Chondrocyte (in vitro differentiated cells): ENCODE results near the gene ZNF496. TPM values are rescaled to one million over a fixed set of nuclear protein-coding genes. Genes with fewer than 3 reads are reported as not detected.

ENCODE experiments used
- DNase-seq: peaks from one replicate; pipeline ENCODE4 v3.0.0; 2021; ENCODE audit warnings: mixed read lengths, low spot score
- H3K27ac Mint-ChIP-seq: one replicate; pipeline ENCODE4 v1.8.0; 2021; ENCODE audit warnings: mild to moderate bottlenecking, moderate library complexity, mixed read lengths; ENCODE audit not compliant: unreplicated experiment
- H3K27me3 Mint-ChIP-seq: 2 replicates; pipeline ENCODE4 v1.8.0; 2021; ENCODE audit warnings: low read depth, mixed read lengths
- H3K36me3 Mint-ChIP-seq: 2 replicates; pipeline ENCODE4 v1.8.0; 2021; ENCODE audit warnings: low read depth, mixed read lengths
- H3K4me1 Mint-ChIP-seq: 2 replicates; pipeline ENCODE4 v1.8.0; 2021; ENCODE audit warnings: low read depth, mild to moderate bottlenecking, mixed read lengths
- H3K4me3 Mint-ChIP-seq: one replicate; pipeline ENCODE4 v1.8.0; 2021; ENCODE audit warnings: mild to moderate bottlenecking, moderate library complexity, mixed read lengths; ENCODE audit not compliant: unreplicated experiment
- H3K9me3 Mint-ChIP-seq: 2 replicates; pipeline ENCODE4 v1.8.0; 2021; ENCODE audit warnings: low read depth, mixed read lengths
- total RNA-seq: library from RNA; stranded (reverse); gene quantifications from 3 replicates; pipeline ENCODE4 v1.2.1, GENCODE V29; 2021
- TF ChIP-seq, protein P1 (sequence below): fragments of 200-600 bp; sonication (generic); IDR thresholded peaks from 2 replicates; pipeline ENCODE4 v1.5.0; 2021; ENCODE audit warnings: antibody characterized with exemption, mild to moderate bottlenecking, moderate library complexity

ZNF496 gene
- total RNA-seq, 1 donor from 2014 or later = 27.9 TPM

DNA sequence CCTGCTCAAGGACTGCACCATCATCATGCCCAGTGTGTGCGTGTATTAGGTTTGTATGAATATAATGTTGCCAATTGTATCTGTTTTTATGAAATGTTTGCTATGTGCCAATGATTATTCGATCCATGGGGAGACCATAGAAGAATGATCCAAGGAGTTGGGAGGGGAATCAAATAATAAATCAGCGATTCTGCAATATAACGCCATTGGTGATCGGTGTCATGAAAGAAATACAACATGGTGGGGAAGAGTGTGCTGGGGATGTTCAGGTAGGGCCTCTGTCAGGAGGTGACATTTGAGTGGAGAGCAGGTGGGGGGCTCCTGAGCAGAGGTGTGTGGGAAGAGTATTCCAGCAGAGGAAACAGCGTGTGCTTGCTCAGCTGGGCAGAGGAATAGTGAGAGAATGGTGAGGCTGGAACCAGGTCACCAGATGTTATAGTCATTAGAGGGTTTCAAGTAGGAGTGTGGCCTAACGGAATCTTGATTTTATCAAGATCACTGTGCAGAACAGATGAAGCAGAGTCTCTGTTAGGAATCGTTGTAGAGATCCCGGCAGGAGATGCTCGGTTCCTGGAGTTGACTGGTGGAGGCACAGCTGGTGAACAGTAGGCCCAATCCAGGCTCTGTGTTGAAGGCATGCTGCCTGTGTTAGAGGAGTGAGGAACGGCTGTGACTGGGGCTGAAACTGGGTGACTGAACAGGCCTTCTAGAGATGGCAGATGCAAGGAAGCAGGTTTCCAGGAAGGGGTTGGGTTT lies 2.9 kb upstream of the ZNF496 start:
- Mint-ChIP-seq H3K27me3 (no peaks in the 10 kb centered on the region), H3K36me3 (peaks cover 7% of the 10 kb centered on the region), H3K4me3 (no peak overlapping the region), H3K27ac (peak overlapping the region; percentile 13), H3K4me1 (peaks cover 64% of the 10 kb centered on the region), H3K9me3 (no peaks in the 10 kb centered on the region)
- DNase-seq = no peak
- TF ChIP-seq, protein P1, sequence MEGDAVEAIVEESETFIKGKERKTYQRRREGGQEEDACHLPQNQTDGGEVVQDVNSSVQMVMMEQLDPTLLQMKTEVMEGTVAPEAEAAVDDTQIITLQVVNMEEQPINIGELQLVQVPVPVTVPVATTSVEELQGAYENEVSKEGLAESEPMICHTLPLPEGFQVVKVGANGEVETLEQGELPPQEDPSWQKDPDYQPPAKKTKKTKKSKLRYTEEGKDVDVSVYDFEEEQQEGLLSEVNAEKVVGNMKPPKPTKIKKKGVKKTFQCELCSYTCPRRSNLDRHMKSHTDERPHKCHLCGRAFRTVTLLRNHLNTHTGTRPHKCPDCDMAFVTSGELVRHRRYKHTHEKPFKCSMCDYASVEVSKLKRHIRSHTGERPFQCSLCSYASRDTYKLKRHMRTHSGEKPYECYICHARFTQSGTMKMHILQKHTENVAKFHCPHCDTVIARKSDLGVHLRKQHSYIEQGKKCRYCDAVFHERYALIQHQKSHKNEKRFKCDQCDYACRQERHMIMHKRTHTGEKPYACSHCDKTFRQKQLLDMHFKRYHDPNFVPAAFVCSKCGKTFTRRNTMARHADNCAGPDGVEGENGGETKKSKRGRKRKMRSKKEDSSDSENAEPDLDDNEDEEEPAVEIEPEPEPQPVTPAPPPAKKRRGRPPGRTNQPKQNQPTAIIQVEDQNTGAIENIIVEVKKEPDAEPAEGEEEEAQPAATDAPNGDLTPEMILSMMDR = no peak

DNA sequence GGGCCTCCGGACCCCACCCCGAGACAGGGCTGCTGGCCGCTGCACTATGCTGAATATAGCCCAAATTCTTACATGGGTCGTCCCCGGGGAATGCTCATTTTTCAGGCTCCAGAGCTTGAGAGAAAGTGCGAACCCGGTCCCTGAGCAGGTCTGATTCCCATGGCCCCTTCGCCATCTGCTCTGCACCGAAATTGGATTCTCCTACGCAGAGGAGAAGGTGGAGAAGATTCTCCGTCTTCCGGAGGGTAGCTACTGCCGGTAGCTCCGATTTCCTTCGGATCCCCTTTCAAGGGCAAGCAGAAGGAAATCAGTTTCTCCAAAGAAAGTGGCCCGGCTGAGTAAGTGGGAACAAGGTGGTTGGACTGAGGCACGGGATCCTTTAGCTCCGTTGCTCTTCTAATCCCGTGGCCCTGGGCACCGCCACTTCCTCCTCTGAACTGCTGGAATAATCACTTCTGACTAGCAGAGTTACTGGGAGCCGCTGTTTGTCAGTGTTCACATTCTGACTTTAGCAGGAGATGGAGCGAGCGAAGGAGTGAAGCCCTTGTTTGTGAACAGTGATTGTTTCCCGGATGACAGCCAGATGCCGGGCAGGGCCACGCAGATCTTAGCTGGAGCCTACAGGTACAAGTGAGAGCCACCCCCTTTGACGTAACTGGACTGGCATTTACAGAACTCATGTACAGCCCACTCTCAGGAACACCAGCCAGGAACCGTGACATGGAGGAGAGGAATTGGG lies 1.1 kb upstream of the ZNF496 start:
- Mint-ChIP-seq H3K36me3 (peaks cover 10% of the 10 kb centered on the region), H3K9me3 (no peaks in the 10 kb centered on the region), H3K27me3 (no peaks in the 10 kb centered on the region), H3K27ac (peak overlapping the region; percentile 84), H3K4me3 (peak overlapping the region; percentile 78), H3K4me1 (peaks cover 50% of the 10 kb centered on the region)
- DNase-seq = no peak
- TF ChIP-seq, protein P1 = no peak

DNA sequence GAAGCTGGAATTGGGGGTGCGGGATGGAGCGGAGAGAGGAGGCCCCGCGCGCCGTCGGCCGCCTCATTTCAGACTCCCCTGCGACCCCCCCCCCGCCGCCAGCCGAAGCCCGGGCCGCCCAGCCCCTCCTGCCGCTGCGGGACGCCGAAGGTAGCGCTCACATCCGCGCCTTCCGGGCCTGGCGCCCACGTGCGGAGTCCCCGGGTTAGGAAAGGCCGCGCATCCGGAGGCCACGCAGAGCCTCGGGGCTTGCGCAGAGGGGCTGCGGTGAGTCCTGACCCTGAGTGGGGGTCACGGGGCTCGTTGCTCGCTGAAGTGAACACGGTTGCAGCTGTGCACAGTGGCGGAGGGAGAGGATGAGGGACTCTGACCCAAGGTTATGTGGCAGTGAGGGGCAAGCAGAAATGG lies 552 bp upstream of the ZNF496 start:
- peaks cover 8% of the 10 kb centered on the region for H3K36me3 Mint-ChIP-seq
- TF ChIP-seq, protein P1 = no peak
- peak overlapping the region; percentile 84 for H3K27ac Mint-ChIP-seq
- DNase-seq = no peak
- peaks cover 46% of the 10 kb centered on the region for H3K4me1 Mint-ChIP-seq
- H3K27me3 Mint-ChIP-seq = no peaks in the 10 kb centered on the region
- peak overlapping the region; percentile 78 for H3K4me3 Mint-ChIP-seq
- H3K9me3 Mint-ChIP-seq = no peaks in the 10 kb centered on the region

DNA sequence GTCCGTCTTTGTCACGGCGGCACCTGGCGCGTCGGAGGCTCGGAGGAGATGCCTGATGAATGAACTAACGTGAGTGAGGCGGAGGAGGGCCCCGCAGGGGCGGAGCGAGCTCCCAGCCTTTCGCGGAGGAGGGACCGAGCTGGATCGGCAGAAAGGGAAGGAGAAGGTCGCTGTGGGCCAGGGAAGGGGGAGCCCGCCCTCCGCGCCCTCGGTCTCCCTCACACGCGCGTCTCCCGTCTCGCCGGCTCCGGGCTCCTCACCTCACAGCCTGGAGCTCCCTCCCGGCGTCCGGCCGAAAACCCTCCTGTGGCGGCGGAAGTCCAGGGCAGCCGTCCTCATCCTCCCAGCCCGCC lies 519 bp downstream of the ZNF496 start:
- TF ChIP-seq, protein P1 = peak; percentile 11
- Mint-ChIP-seq H3K9me3 (no peaks in the 10 kb centered on the region), H3K36me3 (peaks cover 8% of the 10 kb centered on the region), H3K27ac (peak overlapping the region; percentile 75), H3K4me3 (peak overlapping the region; percentile 81), H3K27me3 (no peaks in the 10 kb centered on the region), H3K4me1 (peaks cover 43% of the 10 kb centered on the region)
- DNase-seq = no peak

DNA sequence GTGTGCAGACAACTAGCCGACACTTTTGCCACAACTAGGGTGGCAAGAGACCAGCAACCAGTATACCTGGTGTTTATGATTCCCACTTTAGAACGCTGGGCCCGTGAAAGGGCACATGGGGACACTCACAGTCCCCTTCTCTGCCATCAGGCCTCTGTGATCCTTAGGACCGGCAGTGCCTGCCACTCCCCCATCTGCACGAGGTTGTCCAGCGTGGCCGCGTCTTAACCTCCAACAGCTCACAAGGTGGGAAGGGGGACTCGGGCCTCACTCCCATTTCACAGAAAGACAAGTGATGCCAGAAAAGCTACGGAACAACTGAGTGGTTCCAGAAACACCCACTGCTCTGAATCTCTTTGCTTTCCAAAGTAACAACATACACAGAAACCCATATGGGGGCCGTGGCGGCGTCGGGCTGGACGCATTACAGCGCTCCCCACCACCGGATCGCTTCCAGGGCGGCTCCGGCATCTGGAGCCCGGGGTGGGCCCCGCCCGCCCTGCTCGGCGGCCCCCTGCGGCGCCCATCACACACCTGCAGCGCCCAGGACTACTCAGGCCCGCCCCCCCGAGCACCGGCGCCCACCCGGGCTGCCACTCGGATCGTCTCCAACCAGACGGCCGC lies 1.0 kb downstream of the ZNF496 start:
- DNase-seq = no peak
- Mint-ChIP-seq H3K27me3 (no peaks in the 10 kb centered on the region), H3K4me3 (peak overlapping the region; percentile 81), H3K4me1 (peaks cover 38% of the 10 kb centered on the region), H3K9me3 (no peaks in the 10 kb centered on the region), H3K36me3 (peaks cover 8% of the 10 kb centered on the region), H3K27ac (peak overlapping the region; percentile 75)
- TF ChIP-seq, protein P1 = no peak
